T47D (cell line): ENCODE results near the gene SOCS3.
A peak's percentile ranks its signal among the peaks of the same experiment; 100 is the strongest.
"Not testable (repeated sequence)": the region's sequence is repeated elsewhere in the genome, so short reads cannot be mapped to it uniquely, and the experiment has no call there.

Source experiments
- DNase-seq, 2 experiments: peaks; one replicate each; pipeline versions ENCODE4 v3.0.0 to v3.0.0-alpha.2; 2011 to 2012; ENCODE audit warnings: low read depth in 1 of 2, low spot score in 1 of 2
- JUND ChIP-seq: IDR thresholded peaks from 2 replicates; pipeline ENCODE4 v1.6.1; 2012; ENCODE audit warnings: low read depth
- in situ Hi-C: cut with HindIII; loops from 2 replicates; pipeline ENCODE4 v1.10.0; 2016; ENCODE audit warnings: low sequenced_read_pairs, low pct_unique_long_range_greater_than_20kb

The SOCS3 gene

DNA sequence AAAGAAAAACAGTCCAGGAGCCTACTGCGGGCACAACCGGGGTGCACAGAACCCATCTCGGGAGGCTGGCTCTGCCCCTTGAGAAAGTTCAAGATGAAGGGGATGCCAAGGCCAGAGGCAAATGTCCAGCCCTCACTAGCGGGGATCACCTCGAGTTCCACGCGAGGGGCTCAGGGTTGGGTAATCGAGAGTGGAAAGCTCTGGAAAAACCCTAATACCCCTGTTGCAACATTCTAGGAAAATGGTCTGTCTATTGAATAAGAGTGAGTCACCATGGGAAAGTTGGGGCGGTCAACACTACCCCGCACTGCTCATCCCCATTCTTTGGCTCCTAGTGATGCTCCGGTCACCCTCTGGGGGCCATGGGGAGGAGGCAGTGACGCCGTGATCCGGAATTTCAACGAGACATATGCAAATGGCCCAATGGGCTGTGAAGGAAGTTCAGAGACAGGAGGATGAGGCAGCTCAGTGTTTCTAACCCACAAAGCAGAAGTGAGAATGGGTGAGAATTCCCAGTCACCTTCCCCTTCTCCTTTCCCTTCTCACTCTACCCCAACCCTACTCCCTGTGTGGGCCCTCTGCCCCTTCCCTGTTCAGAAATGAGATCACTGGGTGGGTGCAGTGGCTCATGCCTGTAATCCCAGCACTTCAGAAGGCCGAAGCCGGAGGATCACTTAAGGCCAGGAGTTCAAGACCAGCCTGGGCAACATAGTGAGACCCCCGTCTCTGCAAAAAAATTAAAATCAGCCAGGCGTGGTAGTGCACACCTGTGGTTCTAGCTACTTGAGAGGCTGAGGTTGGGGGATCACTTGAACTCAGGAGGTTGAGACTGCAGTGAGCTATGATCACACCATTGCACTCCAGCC lies 22.4 kb downstream of the SOCS3 start:
- in situ Hi-C loops, result no loop called here
- no peak for TF ChIP-seq JUND
- no peak for DNase-seq

DNA sequence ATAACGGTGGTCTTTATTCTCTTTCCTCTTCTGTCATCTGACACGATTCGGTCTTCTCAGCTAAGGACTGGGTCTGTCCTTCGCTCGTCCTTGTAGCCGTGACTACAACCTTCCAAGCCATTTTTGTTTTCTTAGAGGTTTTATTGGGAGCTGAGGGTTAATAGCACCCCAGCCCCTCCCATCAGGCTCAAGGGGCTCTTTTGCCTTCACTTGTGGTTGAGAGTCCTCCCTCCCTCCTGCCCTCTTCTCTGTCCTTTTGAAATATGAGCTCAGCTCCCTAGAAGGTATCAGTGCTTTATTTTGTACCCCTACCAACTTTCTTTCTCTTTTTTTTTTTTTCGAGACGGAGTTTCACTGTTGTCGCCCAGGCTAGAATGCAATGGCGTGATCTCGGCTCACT lies 24.7 kb downstream of the SOCS3 start:
- TF ChIP-seq JUND, result no peak
- in situ Hi-C loops, result no loop called here
- no peak for DNase-seq

DNA sequence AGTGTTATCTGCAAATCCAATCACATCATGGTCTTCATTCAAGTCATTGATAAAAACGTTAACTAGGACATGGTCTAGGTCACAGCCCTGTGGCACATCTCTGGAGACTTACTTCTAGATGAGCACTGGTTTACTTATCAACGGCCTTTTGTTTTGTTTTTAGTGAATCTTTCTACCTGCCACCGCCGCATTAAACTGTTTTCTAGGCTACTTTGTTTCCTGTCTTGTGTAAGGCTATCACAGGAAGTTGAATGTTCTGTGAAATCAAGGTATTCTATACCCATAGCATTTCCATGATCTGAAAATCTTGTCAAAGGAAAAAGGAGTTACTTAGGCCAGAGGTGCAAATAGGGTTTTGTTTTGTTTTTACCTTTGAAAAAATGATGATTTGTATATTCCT lies 26.9 kb downstream of the SOCS3 start:
- in situ Hi-C loops, result no loop called here
- TF ChIP-seq JUND, result no peak

DNA sequence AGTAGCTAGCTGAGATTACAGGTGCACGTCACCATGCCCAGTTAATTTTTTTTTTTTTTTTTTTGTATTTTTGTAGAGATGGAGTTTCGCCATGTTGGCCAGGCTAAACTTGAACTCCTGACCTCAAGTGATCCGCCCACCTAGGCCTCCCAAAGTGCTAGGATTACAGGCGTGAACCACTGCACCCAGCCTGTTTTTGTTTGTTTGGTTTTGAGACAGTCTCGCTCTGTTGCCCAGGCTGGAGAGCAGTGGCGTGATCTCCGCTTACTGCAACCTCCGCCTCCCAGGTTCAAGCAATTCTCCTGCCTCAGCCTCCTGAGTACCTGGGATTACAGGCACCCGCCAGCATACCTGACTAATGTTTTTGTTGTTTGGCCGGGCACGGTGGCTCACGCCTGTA lies 28.5 kb downstream of the SOCS3 start:
- in situ Hi-C loops, DNase-seq: not testable (repeated sequence)

More for the DNA sequence above, 26.9 kb downstream of the SOCS3 start:
- no peak for DNase-seq

DNA sequence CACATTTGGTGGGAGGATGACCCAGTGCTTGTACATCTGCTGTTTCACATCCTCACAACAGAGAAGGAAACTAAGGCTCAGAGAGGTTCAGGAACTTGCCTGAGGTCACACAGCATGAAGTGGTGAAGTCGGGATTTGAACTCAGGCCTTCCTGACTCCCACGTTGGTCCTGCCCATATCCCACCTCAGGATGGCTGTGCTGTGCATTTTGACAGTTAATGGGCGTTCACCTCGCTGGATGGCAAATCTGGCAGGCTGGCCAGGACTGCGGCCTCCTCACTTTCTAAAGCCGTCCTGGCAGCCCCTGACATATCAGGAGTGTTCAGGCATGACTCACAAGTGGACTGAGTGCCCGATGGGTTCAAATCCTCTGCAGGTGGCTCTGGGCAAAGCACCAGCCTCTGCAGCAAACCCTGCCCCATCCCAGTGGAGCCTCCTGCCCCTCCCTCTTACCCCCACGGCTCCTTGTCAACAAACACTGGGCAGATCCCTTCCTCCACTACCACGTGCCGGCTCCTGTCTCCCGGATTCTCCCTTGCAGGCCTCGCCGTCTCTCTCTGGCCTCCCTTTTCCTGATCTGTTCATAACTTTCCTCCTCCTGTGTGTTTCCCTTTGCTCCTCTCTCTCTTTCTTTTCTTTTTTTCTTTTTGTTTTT lies 29.2 kb downstream of the SOCS3 start:
- peak in 1 of 2 experiments; percentile 46 for DNase-seq
- in situ Hi-C loops, result no loop called here
- no peak for TF ChIP-seq JUND

DNA sequence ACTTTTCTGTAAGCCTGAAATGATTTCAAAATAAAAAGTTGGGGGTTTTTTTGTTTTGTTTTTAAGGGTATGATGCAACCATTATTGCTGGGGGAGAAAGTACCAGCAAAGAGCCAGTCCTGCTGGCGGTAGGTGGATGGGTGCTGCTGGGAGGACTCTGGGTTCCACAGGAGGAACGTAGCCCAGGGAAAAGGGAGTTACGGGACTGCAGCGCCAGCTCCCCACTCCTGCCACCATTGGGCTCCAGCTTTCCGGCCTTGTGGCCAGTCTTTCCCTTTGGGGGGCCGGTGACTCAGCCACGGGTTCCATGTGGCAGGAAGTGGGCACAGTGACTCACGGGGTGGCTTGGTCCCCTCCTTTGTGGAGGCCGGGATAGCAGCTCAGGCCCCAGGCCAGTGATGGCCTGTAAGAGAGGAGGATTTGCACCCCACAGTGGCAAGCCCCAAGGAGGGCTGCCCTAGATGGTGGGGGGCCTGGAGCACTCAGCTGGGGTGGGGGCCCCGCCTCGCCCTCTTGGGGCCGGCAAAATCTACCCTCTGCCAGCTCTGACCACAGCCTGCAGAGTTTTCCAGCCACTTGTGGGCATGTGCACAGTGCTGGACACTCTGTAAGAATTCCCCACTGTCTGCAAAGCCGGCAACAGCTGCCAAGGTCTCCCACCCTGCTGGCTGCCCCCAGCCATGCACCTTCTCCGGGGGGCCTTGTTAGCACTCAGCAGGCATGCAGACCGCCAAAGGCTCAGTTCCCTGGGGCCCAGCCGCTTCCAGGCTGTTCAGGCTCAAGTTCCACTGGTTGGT lies 30.4 kb downstream of the SOCS3 start:
- DNase-seq, result no peak
- no peak for TF ChIP-seq JUND
- in situ Hi-C loops, result no loop called here

DNA sequence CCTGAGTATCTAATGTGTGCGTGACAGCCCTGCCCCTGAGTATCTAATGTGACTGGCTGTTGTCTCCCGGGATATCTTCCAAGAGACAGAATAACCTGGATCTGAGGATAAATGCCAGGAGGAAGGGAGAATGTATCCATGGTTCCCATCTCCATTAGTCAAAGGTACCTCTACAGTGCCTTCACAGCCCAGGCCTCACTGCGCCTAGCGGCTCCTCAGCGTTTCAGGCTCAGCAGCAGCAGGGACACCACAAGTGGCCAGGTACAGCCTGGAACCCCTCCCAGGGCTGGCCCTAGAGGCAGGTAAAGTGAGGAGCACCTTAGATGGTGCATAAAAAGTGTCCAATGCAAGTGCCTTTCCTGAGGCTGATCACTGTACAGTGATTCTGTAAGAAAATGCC lies 32.0 kb downstream of the SOCS3 start:
- in situ Hi-C loops, result no loop called here
- no peak for DNase-seq
- no peak for TF ChIP-seq JUND

DNA sequence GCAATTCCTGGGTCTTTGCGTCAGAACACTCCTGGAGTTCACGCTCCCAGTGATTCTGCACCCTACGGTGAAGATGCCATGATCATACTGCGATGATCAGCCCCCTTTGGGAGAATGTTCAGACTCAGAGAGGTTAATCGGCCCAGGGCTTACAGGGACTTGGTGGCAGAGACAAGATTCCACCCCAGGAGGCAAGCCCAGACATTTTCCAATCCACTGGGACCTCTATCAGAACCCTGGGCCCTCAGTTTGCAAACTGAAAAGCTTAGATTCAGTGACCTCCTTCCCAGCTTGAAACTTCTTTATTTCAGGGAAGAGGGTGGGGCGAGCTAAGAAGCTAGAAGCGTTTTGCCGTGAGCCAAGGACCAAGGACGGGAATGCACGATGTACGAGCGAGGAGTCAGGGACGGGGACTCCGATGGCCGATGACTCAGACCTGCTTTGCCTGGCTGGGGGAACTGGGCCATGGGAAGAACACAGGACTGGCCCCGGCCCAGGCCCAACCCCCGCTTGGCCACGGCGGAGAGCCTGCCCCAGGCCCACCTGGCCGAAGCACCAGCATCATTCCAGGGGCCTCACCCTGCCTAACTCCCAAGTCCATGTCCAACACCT lies 34.7 kb downstream of the SOCS3 start:
- in situ Hi-C loops, result no loop called here
- DNase-seq, result no peak
- no peak for TF ChIP-seq JUND

DNA sequence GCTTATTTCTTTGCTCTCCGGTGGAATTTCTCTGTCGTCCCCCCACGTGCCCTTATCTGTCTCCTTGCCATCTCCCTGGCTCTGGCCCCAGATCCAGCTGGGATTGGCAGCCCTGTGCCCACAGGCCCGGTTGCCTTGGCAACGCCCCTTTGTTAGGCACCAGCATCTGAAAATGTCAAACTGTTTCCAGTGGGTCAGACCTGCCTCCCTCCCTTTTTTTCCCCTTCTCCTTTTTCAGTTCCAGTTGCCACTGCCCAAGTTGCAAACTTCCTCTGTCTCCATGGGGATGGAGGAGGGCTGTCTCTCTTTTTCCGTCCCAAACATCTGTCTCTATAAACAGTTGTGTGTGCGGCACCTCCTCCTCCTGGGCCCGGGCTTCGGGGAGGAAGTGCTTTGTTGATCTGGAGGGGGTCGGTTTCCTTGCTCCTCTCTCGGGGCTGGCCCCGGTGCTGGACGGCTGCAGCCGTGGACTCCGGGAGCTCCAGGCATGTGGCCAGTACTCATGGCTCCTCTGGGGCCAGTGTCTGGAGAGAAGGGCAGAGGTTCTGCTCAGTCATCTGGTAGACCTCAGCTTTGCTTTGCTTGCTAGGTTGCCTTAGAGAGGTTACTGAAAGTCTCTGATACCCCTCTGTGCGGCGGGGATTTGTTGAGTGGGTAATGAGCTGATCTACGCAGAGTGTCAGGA lies 35.3 kb downstream of the SOCS3 start:
- no peak for DNase-seq
- in situ Hi-C loops, result no loop called here
- no peak for TF ChIP-seq JUND

DNA sequence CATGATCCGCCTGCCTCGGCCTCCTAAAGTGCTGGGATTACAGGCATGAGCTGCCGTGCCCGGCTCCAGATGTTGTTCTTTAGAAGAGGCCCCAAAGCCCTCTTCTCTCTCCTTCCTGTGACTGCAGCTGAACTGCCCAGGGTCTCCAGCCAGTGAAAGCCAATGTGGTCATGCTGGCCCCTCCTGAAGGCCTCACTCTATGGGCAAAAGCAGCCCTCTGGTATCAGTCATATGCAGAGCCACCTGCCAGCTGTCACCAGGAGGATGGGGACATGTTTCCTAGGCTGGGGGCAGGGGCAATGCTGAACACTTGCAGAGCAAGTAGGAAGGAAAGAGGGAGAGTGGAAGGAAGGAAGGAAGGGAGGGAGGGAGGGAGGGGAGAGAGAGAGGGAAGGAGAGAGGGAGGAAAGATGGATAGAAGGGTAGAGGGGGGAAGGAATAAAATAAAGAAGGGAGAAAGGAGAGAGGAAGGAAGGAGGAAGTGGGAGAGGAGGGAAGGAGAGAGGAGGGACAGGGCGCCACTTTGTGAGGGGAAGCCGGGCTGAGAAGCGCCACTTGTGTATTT lies 36.0 kb downstream of the SOCS3 start:
- in situ Hi-C loops, result no loop called here
- no peak for TF ChIP-seq JUND
- no peak for DNase-seq

DNA sequence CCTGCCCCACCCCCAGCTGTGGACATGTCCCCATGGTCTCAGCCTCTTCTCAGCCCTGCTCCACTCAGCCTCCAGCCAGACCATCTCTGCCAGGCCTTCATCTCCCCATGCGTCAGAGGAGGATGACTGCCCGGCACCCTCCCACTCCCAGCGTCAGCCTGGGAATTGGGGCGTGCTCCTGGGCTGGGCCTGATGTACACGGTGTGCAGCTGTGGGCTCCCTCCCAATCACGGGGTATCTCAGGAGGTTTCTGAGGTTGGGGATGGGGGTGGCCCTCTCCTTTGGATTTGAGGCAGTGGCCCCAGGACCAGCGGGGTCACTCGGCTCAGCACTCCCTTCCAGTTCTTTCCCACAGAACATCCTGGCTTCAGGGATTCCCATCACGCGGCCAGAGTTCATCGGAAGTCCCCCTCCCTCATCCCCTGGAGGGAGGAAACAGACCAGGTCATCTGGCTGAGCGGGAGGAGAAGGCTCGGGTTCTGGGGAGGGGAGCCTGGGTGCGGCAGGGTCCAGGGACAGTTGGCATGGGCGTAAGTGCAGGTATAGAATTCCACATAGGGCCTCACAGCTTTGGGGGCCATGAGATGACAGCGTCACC lies 36.9 kb downstream of the SOCS3 start:
- in situ Hi-C loops, result no loop called here
- no peak for TF ChIP-seq JUND
- DNase-seq, result no peak

DNA sequence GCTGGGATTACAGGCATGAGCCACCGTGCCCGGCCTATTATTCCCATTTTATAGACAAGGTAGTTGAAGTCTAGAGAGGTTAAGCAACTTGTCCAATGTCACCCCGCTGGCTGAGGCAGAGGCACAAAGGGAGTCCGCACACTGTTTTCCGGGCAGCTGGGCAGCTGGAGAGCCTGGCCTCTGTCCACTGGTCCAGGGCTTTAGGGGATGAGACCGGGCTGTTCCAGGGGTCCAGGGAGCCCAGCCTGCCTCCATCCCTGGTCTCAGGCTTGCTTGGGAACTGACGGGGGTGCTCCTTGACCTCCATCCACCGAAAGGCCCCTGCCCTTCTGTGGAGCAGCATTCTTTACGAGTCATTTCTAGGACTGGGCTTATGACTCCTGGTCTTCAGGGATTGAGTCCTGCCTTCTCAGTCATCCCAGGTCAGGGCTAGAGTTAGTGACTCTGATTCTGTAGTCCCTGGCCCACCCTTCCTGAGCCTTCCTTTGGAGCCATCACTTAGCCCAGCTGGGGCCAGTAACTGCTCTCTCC lies 37.5 kb downstream of the SOCS3 start:
- no peak for DNase-seq
- in situ Hi-C loops, result no loop called here
- no peak for TF ChIP-seq JUND
